ENCODE data around the gene GRK5. TPM values are rescaled to one million over a fixed set of nuclear protein-coding genes. Genes with fewer than 3 reads are reported as not detected.
A peak's percentile ranks its signal among the peaks of the same experiment; 100 is the strongest.

GRK5 gene
- total and polyA plus RNA-seq, 9 of the 15 experiments (the other 6 are each of a cell fraction or from before 2014, with no cell fraction given) = 0.46 to 0.83 (median 0.67) TPM; not detected in 2

DNA sequence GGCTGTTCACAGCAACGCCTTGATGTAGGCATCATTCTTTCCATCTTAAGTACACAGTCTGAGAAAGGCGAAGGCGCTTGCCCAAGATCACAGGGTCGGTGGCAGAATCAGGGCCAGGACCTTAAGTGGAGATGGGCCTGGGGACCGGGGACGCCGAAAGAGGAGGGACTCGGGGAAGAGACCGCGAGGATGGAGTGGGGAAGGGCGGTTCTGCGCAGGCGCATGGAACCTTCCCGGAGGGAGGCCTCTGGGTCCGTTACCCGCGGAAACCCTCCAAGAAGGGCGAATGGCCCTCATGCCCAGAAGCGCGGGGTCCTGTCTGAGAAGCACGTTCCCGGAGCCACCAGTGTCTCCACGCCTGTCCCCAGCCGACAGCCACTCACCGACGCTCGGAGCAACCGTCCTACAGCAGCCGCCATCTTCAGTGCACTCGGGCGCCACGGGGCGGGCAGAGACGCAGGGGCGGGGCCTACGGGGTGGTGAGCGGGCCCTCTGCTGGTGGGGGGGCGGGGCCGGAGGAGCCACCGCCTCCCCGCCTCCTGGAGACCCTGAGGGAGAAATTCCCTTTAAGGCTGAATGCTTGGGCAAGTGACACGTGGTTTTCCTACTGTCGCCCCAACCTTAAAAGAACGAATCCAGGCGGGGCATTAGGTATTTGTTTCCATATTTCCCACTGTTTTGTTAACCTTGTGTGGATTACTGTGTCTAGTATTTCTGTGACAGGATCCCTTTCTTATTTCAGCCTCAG lies 28.8 kb upstream of the GRK5 start, which contains the start of gene PRDX3 (continued):
- TF ChIP-seq, protein P1, sequence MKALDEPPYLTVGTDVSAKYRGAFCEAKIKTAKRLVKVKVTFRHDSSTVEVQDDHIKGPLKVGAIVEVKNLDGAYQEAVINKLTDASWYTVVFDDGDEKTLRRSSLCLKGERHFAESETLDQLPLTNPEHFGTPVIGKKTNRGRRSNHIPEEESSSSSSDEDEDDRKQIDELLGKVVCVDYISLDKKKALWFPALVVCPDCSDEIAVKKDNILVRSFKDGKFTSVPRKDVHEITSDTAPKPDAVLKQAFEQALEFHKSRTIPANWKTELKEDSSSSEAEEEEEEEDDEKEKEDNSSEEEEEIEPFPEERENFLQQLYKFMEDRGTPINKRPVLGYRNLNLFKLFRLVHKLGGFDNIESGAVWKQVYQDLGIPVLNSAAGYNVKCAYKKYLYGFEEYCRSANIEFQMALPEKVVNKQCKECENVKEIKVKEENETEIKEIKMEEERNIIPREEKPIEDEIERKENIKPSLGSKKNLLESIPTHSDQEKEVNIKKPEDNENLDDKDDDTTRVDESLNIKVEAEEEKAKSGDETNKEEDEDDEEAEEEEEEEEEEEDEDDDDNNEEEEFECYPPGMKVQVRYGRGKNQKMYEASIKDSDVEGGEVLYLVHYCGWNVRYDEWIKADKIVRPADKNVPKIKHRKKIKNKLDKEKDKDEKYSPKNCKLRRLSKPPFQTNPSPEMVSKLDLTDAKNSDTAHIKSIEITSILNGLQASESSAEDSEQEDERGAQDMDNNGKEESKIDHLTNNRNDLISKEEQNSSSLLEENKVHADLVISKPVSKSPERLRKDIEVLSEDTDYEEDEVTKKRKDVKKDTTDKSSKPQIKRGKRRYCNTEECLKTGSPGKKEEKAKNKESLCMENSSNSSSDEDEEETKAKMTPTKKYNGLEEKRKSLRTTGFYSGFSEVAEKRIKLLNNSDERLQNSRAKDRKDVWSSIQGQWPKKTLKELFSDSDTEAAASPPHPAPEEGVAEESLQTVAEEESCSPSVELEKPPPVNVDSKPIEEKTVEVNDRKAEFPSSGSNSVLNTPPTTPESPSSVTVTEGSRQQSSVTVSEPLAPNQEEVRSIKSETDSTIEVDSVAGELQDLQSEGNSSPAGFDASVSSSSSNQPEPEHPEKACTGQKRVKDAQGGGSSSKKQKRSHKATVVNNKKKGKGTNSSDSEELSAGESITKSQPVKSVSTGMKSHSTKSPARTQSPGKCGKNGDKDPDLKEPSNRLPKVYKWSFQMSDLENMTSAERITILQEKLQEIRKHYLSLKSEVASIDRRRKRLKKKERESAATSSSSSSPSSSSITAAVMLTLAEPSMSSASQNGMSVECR (CRISPR knock-in tag; IDR thresholded peaks at IDR 0.05) = no peak
- TF ChIP-seq SP1 (CRISPR knock-in tag; IDR thresholded peaks at IDR 0.05) = peak; percentile 57; the same call in 1 of the 2 replicates
- no peak for TF ChIP-seq ZNF217 (CRISPR knock-in tag; IDR thresholded peaks at IDR 0.05)
- TF ChIP-seq MBD2 (IDR thresholded peaks at IDR 0.05; ENCODE audit: borderline replicate concordance, low read depth) = peak; percentile 62; the same call in 1 of the 2 replicates
- TF ChIP-seq EP300 (IDR thresholded peaks at IDR 0.05; ENCODE audit: low read length) = peak; percentile 21; the same call in 1 of the 2 replicates
- TF ChIP-seq, protein P2, sequence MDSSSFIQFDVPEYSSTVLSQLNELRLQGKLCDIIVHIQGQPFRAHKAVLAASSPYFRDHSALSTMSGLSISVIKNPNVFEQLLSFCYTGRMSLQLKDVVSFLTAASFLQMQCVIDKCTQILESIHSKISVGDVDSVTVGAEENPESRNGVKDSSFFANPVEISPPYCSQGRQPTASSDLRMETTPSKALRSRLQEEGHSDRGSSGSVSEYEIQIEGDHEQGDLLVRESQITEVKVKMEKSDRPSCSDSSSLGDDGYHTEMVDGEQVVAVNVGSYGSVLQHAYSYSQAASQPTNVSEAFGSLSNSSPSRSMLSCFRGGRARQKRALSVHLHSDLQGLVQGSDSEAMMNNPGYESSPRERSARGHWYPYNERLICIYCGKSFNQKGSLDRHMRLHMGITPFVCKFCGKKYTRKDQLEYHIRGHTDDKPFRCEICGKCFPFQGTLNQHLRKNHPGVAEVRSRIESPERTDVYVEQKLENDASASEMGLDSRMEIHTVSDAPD (CRISPR knock-in tag; IDR thresholded peaks at IDR 0.05) = no peak
- TF ChIP-seq NR3C1 (CRISPR knock-in tag; IDR thresholded peaks at IDR 0.05) = no peak
- no peak for TF ChIP-seq SREBF1 (IDR thresholded peaks at IDR 0.05; ENCODE audit: borderline replicate concordance, low read depth, low read length)
- TF ChIP-seq CAMTA2 (CRISPR knock-in tag; conservative IDR thresholded peaks at IDR 0.05) = no peak
- TF ChIP-seq IFI16 (CRISPR knock-in tag; IDR thresholded peaks at IDR 0.05) = no peak
- no peak for TF ChIP-seq KLF1 (tag; IDR thresholded peaks at IDR 0.05)
- no peak for TF ChIP-seq U2AF1 (optimal IDR thresholded peaks at IDR 0.05; ENCODE audit: low read depth, low read length)

Measured in K562 (cell line).